HepG2 (cell line): ENCODE results near the gene RNF222. TPM values are rescaled to one million over a fixed set of nuclear protein-coding genes. Genes with fewer than 3 reads are reported as not detected.

Source experiments
- BCL6 ChIP-seq: IDR thresholded peaks from 2 replicates; pipeline ENCODE4 v1.6.1; 2016; ENCODE audit warnings: missing genetic modification reagents, missing compliant biosample characterization
- EED ChIP-seq: sonication (generic); formaldehyde crosslinking; IDR thresholded peaks from 2 replicates; pipeline ENCODE4 v1.5.0; 2020; ENCODE audit warnings: mild to moderate bottlenecking, missing genetic modification reagents
- GABPA ChIP-seq, 2 experiments: IDR thresholded peaks; 2 replicates each; pipeline ENCODE4 v1.6.1; 2011 to 2016; ENCODE audit warnings: low read depth in 2 of 2, low read length in 1 of 2, missing biosample characterization in 1 of 2, missing genetic modification characterization in 1 of 2
- KDM5A ChIP-seq: fragments of 200-600 bp; sonication (generic); IDR thresholded peaks from 2 replicates; pipeline ENCODE4 v1.7.0; 2018; ENCODE audit warnings: antibody characterized with exemption, mild to moderate bottlenecking, low read length, borderline replicate concordance
- PHF21A ChIP-seq: sonication (generic); formaldehyde crosslinking; IDR thresholded peaks from 2 replicates; pipeline ENCODE4 v1.5.0; 2020; ENCODE audit warnings: mild to moderate bottlenecking, missing genetic modification reagents
- RXRA ChIP-seq: sonication (generic); formaldehyde crosslinking; IDR thresholded peaks from 2 replicates; pipeline ENCODE4 v1.5.1; 2020; ENCODE audit warnings: missing genetic modification reagents
- SKI ChIP-seq: fragments of 450-650 bp; IDR thresholded peaks from one replicate; pipeline ENCODE4 v1.6.1; 2018; ENCODE audit warnings: mild to moderate bottlenecking; ENCODE audit not compliant: partially characterized antibody
- TBX2 ChIP-seq: sonication (generic); formaldehyde crosslinking; IDR thresholded peaks from 2 replicates; pipeline ENCODE4 v1.5.0; 2020; ENCODE audit warnings: missing genetic modification reagents, mild to moderate bottlenecking, borderline replicate concordance
- ZNF709 ChIP-seq: sonication (generic); formaldehyde crosslinking; IDR thresholded peaks from 2 replicates; pipeline ENCODE4 v1.5.0; 2020; ENCODE audit warnings: mild to moderate bottlenecking, missing genetic modification reagents
- ZNF768 ChIP-seq: sonication (generic); formaldehyde crosslinking; IDR thresholded peaks from 2 replicates; pipeline ENCODE4 v1.4.0; 2020; ENCODE audit warnings: missing genetic modification reagents
- polyA plus RNA-seq, 8 experiments: library from polyadenylated mRNA; depleted of rRNA in 3 of 8; stranded (reverse) in 7 of 8; unstranded in 1 of 8; fragments of >200 nt; fragmentation: Illumina TruSeq in 4 of 8; extraction: Trizol in 4 of 8; gene quantifications; 2 replicates each; pipeline versions ENCODE4 v1.2.1 to v1.2.3, GENCODE V29; 2011 to 2016; ENCODE audit warnings: low read depth in 4 of 8, missing spikeins in 1 of 8, mixed read lengths in 1 of 8; ENCODE audit not compliant: insufficient read depth in 1 of 8
- total RNA-seq, 5 experiments: library from RNA; depleted of rRNA; stranded (reverse); fragments of >200 nt; fragmentation: Illumina TruSeq; extraction: Trizol; gene quantifications; 2 replicates each; pipeline ENCODE4 v1.2.3, GENCODE V29; 2016; ENCODE audit warnings: low read depth in 1 of 5
- TF ChIP-seq, protein P1 (sequence below): sonication (generic); formaldehyde crosslinking; conservative IDR thresholded peaks from 2 replicates; pipeline ENCODE4 v1.8.1; 2023; ENCODE audit warnings: missing genetic modification reagents
- TF ChIP-seq, protein P2 (sequence below): sonication (generic); formaldehyde crosslinking; IDR thresholded peaks from 2 replicates; pipeline ENCODE4 v1.4.0; 2020; ENCODE audit warnings: missing genetic modification reagents, mild to moderate bottlenecking, borderline replicate concordance
- TF ChIP-seq, protein P3 (sequence below): sonication (generic); formaldehyde crosslinking; IDR thresholded peaks from 2 replicates; pipeline ENCODE4 v1.4.0; 2020; ENCODE audit warnings: mild to moderate bottlenecking, missing genetic modification reagents
- TF ChIP-seq, protein P4 (sequence below): sonication (generic); formaldehyde crosslinking; IDR thresholded peaks from 2 replicates; pipeline ENCODE4 v1.4.0; 2020; ENCODE audit warnings: missing genetic modification reagents, borderline replicate concordance

Gene RNF222
- total and polyA plus RNA-seq, 2 of the 13 experiments (the other 11 are each of a cell fraction or from before 2014, with no cell fraction given): not detected

DNA sequence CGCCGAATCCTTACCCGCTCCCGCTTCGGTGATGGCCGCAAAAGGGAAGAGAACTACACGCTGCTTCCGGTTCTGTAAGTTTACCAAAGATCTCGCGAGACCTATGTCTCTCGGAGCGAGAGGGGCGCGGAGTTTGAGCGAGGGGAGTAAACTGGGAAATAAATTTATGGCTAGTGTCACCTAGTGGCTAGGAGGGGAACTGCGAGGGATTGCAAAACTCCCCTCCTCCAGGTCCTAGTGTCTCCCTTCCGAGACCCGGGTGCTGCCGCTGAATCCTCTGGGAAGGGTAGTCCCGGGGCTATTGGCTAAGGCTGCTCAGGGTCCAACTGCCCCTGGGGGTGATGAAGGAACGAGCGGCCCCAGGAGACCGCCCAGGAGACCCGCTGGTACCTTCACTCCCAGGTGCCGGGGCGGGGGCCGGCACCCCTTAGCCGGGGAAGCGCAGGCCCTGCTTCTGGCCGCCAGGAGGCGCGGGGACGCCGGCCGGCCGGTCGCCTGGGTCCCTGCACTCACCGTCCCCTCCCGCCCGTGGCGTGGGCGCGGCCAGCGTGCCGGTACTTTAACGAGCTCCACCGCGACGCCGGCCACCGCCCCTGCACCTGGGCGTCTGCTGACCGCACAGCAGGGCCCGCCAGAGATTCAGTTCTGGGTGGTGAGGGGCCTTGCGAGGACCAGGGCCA lies 14.3 kb downstream of the RNF222 start, which contains the start of gene RPL26 (continued):
- TF ChIP-seq ZNF768 (CRISPR knock-in tag): peak; percentile 66; the same call in 1 of the 2 replicates
- TF ChIP-seq EED (CRISPR knock-in tag): no peak; the same call in 1 of the 2 replicates
- TF ChIP-seq, protein P1, sequence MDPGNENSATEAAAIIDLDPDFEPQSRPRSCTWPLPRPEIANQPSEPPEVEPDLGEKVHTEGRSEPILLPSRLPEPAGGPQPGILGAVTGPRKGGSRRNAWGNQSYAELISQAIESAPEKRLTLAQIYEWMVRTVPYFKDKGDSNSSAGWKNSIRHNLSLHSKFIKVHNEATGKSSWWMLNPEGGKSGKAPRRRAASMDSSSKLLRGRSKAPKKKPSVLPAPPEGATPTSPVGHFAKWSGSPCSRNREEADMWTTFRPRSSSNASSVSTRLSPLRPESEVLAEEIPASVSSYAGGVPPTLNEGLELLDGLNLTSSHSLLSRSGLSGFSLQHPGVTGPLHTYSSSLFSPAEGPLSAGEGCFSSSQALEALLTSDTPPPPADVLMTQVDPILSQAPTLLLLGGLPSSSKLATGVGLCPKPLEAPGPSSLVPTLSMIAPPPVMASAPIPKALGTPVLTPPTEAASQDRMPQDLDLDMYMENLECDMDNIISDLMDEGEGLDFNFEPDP: 0 out of 2 replicates have a peak, but pooled peaks have one; percentile 89
- TF ChIP-seq RXRA: no peak; the same call in 1 of the 2 replicates
- peak; percentile 36 for TF ChIP-seq BCL6 (CRISPR knock-in tag)
- TF ChIP-seq, protein P2, sequence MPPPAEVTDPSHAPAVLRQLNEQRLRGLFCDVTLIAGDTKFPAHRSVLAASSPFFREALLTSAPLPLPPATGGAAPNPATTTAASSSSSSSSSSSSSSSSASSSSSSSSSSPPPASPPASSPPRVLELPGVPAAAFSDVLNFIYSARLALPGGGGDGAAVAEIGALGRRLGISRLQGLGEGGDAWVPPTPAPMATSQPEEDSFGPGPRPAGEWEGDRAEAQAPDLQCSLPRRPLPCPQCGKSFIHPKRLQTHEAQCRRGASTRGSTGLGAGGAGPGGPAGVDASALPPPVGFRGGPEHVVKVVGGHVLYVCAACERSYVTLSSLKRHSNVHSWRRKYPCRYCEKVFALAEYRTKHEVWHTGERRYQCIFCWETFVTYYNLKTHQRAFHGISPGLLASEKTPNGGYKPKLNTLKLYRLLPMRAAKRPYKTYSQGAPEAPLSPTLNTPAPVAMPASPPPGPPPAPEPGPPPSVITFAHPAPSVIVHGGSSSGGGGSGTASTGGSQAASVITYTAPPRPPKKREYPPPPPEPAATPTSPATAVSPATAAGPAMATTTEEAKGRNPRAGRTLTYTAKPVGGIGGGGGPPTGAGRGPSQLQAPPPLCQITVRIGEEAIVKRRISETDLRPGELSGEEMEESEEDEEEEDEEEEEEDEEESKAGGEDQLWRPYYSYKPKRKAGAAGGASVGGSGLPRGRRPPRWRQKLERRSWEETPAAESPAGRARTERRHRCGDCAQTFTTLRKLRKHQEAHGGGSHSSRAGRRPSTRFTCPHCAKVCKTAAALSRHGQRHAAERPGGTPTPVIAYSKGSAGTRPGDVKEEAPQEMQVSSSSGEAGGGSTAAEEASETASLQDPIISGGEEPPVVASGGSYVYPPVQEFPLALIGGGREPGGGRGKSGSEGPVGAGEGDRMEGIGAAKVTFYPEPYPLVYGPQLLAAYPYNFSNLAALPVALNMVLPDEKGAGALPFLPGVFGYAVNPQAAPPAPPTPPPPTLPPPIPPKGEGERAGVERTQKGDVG (CRISPR knock-in tag): no peak
- TF ChIP-seq PHF21A (CRISPR knock-in tag): peak; percentile 78; the same call in 1 of the 2 replicates
- TF ChIP-seq TBX2 (CRISPR knock-in tag): peak; percentile 71
- TF ChIP-seq SKI: peak; percentile 8
- TF ChIP-seq, protein P3, sequence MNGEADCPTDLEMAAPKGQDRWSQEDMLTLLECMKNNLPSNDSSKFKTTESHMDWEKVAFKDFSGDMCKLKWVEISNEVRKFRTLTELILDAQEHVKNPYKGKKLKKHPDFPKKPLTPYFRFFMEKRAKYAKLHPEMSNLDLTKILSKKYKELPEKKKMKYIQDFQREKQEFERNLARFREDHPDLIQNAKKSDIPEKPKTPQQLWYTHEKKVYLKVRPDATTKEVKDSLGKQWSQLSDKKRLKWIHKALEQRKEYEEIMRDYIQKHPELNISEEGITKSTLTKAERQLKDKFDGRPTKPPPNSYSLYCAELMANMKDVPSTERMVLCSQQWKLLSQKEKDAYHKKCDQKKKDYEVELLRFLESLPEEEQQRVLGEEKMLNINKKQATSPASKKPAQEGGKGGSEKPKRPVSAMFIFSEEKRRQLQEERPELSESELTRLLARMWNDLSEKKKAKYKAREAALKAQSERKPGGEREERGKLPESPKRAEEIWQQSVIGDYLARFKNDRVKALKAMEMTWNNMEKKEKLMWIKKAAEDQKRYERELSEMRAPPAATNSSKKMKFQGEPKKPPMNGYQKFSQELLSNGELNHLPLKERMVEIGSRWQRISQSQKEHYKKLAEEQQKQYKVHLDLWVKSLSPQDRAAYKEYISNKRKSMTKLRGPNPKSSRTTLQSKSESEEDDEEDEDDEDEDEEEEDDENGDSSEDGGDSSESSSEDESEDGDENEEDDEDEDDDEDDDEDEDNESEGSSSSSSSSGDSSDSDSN (CRISPR knock-in tag): no peak; the same call in none of the 2 replicates
- TF ChIP-seq GABPA (IDR thresholded peaks at IDR 0.05; ENCODE audit: low read depth, low read length): peak; percentile 71
- TF ChIP-seq GABPA (CRISPR knock-in tag; IDR thresholded peaks at IDR 0.05; ENCODE audit: low read depth): peak; percentile 94
- TF ChIP-seq, protein P4, sequence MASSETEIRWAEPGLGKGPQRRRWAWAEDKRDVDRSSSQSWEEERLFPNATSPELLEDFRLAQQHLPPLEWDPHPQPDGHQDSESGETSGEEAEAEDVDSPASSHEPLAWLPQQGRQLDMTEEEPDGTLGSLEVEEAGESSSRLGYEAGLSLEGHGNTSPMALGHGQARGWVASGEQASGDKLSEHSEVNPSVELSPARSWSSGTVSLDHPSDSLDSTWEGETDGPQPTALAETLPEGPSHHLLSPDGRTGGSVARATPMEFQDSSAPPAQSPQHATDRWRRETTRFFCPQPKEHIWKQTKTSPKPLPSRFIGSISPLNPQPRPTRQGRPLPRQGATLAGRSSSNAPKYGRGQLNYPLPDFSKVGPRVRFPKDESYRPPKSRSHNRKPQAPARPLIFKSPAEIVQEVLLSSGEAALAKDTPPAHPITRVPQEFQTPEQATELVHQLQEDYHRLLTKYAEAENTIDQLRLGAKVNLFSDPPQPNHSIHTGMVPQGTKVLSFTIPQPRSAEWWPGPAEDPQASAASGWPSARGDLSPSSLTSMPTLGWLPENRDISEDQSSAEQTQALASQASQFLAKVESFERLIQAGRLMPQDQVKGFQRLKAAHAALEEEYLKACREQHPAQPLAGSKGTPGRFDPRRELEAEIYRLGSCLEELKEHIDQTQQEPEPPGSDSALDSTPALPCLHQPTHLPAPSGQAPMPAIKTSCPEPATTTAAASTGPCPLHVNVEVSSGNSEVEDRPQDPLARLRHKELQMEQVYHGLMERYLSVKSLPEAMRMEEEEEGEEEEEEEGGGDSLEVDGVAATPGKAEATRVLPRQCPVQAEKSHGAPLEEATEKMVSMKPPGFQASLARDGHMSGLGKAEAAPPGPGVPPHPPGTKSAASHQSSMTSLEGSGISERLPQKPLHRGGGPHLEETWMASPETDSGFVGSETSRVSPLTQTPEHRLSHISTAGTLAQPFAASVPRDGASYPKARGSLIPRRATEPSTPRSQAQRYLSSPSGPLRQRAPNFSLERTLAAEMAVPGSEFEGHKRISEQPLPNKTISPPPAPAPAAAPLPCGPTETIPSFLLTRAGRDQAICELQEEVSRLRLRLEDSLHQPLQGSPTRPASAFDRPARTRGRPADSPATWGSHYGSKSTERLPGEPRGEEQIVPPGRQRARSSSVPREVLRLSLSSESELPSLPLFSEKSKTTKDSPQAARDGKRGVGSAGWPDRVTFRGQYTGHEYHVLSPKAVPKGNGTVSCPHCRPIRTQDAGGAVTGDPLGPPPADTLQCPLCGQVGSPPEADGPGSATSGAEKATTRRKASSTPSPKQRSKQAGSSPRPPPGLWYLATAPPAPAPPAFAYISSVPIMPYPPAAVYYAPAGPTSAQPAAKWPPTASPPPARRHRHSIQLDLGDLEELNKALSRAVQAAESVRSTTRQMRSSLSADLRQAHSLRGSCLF (CRISPR knock-in tag): no peak
- TF ChIP-seq KDM5A: peak; percentile 75; the same call in 1 of the 2 replicates
- peak; percentile 59 for TF ChIP-seq ZNF709 (CRISPR knock-in tag)
